UCSD-AML1 (cell line): ENCODE data around the gene ARHGAP45.
A peak's percentile ranks its signal among the peaks of the same experiment; 100 is the strongest.

Experiments used
- DNase-seq: peaks from one replicate; lab custom pipeline; 2025; ENCODE audit not compliant: unreplicated experiment; lab: John Stamatoyannopoulos, UW

ARHGAP45 gene

GRCh38 chr19:1103708-1104310, 36.8 kb downstream of the ARHGAP45 start, which contains the start of gene GPX4:
TSS of gene GPX4 (plus strand) at chr19:1103994. CDS start at chr19:1104044, 50 bp downstream.
- peak; percentile 100 for DNase-seq

GRCh38 chr19:1104311-1105007, 37.5 kb downstream of the ARHGAP45 start:
- DNase-seq = peak; percentile 74

- no peak for DNase-seq
Observed at GRCh38 chr19:1105008-1105872, 38.3 kb downstream of the ARHGAP45 start.

- no peak for DNase-seq
Observed at GRCh38 chr19:1105873-1106840, 39.2 kb downstream of the ARHGAP45 start.

GRCh38 chr19:1106841-1107660, 40.1 kb downstream of the ARHGAP45 start:
- peak; percentile 31 for DNase-seq

GRCh38 chr19:1107661-1108261, 40.8 kb downstream of the ARHGAP45 start:
- DNase-seq = no peak

- no peak for DNase-seq
Observed at GRCh38 chr19:1108291-1109031, 41.5 kb downstream of the ARHGAP45 start.

GRCh38 chr19:1109032-1109551, 42.1 kb downstream of the ARHGAP45 start:
- no peak for DNase-seq

- DNase-seq = no peak
Observed at GRCh38 chr19:1109697-1110671, 43.0 kb downstream of the ARHGAP45 start.

- no peak for DNase-seq
Observed at GRCh38 chr19:1110809-1111640, 44.1 kb downstream of the ARHGAP45 start.

- DNase-seq = no peak
Observed at GRCh38 chr19:1111641-1112267, 44.8 kb downstream of the ARHGAP45 start.

- no peak for DNase-seq
Observed at GRCh38 chr19:1112268-1113029, 45.5 kb downstream of the ARHGAP45 start.

- DNase-seq = peak; percentile 76
Observed at GRCh38 chr19:1113030-1113985, 46.3 kb downstream of the ARHGAP45 start.

- no peak for DNase-seq
Observed at GRCh38 chr19:1113986-1114483, 47.1 kb downstream of the ARHGAP45 start.
